Measurements from ENCODE around the gene EEIG1. TPM values are rescaled to one million over a fixed set of nuclear protein-coding genes. Genes with fewer than 3 reads are reported as not detected.

The EEIG1 gene
- total and polyA plus RNA-seq, 9 donors: 5.1 to 23.5 (median 16.0) TPM

DNA sequence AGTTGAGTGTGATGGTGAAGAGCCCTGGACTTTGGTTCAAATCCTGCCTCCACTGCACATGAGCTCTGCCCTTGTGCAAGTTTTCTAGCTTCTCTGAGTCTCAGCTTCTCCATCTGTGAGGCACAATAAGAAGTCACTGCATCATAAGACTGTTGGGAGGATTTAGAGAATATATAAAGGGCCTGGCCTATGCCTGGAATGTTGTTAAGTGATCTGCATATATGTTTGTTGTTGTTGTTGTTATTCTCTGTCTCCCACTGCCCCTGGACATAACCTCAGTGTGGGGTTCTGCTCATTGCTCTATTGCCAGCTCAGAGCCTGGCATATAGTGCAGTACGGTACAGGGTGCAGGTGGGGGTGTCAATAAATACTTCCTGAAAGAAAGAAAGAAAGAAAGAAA, 40.3 kb upstream of the EEIG1 start:
- WGBS (ENCODE audit: insufficient coverage): 63% methylated on average over 1 of the region's 1 CpG
- Histone ChIP-seq H3K9me3 (replicated peaks; ENCODE audit: control insufficient read depth, low read depth, low read length) (no peaks in the 10 kb centered on the region), H3K36me3 (ENCODE audit: control insufficient read depth, insufficient read depth, low read length) (no peaks in the 10 kb centered on the region), H3K27ac (ENCODE audit: low read length) (no peak overlapping the region), H3K4me1 (ENCODE audit: control insufficient read depth, insufficient read depth, low read length) (no peaks in the 10 kb centered on the region), H3K27me3 (ENCODE audit: control insufficient read depth, insufficient read depth, low read length) (no peaks in the 10 kb centered on the region), H3K4me3 (ENCODE audit: low read length) (no peak overlapping the region)
- DNase-seq: no peak

DNA sequence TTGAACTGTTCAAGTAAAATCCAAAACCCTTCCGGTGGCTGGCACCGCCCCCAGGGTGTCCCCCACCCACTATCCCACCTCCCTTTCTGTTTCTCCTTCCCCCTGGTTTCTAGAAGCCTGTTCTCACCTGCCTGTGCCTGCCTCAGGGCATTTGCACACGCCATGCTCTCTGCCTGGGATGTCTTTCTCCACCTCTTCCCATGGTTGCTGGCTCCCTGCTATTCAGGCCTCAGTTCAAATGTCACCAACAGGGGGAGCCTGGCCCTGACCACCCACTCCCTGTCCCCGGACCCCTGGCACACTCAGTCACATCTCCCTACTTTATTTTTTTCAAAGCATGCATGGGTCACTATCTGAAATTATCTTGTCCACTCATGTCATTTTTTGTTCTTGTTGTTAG, 39.9 kb upstream of the EEIG1 start:
- Histone ChIP-seq H3K4me1 (ENCODE audit: control insufficient read depth, insufficient read depth, low read length) (no peaks in the 10 kb centered on the region), H3K27ac (ENCODE audit: low read length) (no peak overlapping the region), H3K4me3 (ENCODE audit: low read length) (no peak overlapping the region), H3K9me3 (replicated peaks; ENCODE audit: control insufficient read depth, low read depth, low read length) (no peaks in the 10 kb centered on the region), H3K27me3 (ENCODE audit: control insufficient read depth, insufficient read depth, low read length) (no peaks in the 10 kb centered on the region), H3K36me3 (ENCODE audit: control insufficient read depth, insufficient read depth, low read length) (no peaks in the 10 kb centered on the region)
- no peak for DNase-seq
- WGBS (ENCODE audit: insufficient coverage): 91% methylated on average over 3 of the region's 4 CpGs

DNA sequence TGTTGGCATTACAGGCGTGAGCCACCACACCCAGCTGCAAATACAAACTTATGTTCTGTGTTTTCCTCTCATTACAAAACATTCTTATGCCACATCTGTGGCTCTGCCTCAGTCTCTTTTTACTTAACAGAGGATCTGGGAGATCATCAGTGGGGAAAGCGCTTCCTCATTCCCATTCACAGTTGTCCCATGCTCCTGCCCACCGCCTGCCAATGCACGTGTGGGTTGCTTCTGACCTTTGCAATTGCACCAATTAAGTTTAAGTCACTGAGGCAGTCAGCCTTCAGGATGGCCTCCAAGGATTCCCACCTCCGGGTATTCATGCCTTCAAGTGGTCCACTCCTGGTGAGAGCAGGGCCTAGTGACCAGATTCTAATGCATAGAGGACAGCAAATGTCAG, 34.9 kb upstream of the EEIG1 start:
- Histone ChIP-seq H3K36me3 (ENCODE audit: control insufficient read depth, insufficient read depth, low read length) (no peaks in the 10 kb centered on the region), H3K27me3 (ENCODE audit: control insufficient read depth, insufficient read depth, low read length) (no peaks in the 10 kb centered on the region)

DNA sequence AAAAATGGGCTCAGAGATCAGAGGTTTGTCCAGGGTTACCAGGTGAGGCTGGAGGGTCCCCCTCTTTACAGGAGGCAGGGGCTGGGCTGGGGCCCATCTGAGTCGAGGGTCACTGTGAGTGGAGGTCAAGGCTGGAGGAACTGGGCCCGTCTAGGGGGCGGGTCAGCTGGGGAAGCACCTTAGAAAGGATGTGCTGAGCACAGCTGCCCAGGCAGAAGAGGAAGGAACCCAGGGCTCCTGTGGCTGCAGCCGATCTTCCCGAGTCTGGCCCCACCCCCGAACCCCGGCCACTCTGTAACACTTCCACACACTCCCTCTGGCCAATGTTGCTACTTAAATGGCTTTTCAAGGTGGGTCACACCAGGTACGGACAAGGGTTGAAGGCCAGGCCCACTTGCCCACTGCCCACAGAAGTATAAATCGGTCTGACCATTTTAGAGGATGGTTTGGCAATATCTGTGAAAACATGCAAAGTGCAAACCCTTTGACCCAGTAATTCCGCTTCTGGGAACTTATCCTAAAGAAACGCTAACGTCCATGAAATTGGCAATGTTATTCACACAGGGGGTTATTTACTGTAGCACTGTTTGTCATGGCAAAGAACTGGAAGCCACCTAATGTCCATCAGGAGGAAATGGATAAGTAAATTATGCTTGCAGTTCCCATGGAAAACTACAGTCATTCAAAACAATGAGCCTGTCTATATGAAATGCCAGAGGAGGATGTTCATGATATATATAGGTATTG, 30.5 kb upstream of the EEIG1 start:
- Histone ChIP-seq H3K4me1 (ENCODE audit: control insufficient read depth, insufficient read depth, low read length) (peaks cover 10% of the 10 kb centered on the region), H3K36me3 (ENCODE audit: control insufficient read depth, insufficient read depth, low read length) (no peaks in the 10 kb centered on the region), H3K9me3 (replicated peaks; ENCODE audit: control insufficient read depth, low read depth, low read length) (peaks cover 3% of the 10 kb centered on the region), H3K4me3 (ENCODE audit: low read length) (no peak overlapping the region), H3K27ac (ENCODE audit: low read length) (peak overlapping the region; percentile 71), H3K27me3 (ENCODE audit: control insufficient read depth, insufficient read depth, low read length) (no peaks in the 10 kb centered on the region)
- 37% methylated on average over 8 of the region's 12 CpGs for WGBS (ENCODE audit: insufficient coverage)
- peak; percentile 47 for DNase-seq

More for the DNA sequence above, 34.9 kb upstream of the EEIG1 start:
- 71% methylated on average over 5 of the region's 5 CpGs for WGBS (ENCODE audit: insufficient coverage)
- H3K4me3 ChIP-seq (ENCODE audit: low read length): no peak overlapping the region
- DNase-seq: no peak
- H3K4me1 ChIP-seq (ENCODE audit: control insufficient read depth, insufficient read depth, low read length): peaks cover 3% of the 10 kb centered on the region
- no peak overlapping the region for H3K27ac ChIP-seq (ENCODE audit: low read length)
- no peaks in the 10 kb centered on the region for H3K9me3 ChIP-seq (replicated peaks; ENCODE audit: control insufficient read depth, low read depth, low read length)

DNA sequence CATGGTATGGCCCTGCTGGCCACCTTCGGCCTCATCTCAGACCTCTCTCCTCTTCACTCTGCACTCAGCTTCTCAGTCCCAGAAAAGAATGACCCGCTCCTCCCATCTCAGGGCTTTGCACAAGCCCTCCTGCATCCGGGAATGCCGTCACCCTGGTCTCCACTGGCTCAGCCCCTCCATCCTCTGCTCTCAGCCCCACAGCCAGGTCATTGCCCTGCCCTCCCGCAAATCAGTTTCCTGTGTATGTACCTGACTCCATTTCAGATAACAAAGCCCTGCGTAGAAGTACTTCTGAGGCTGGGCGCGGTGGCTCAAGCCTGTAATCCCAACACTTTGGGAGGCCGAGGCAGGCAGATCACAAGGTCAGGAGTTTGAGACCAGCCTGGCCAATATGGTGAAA, 28.9 kb upstream of the EEIG1 start:
- no peaks in the 10 kb centered on the region for H3K27me3 ChIP-seq (ENCODE audit: control insufficient read depth, insufficient read depth, low read length)
- WGBS (ENCODE audit: insufficient coverage): 88% methylated on average over 8 of the region's 9 CpGs
- DNase-seq: no peak
- no peak overlapping the region for H3K27ac ChIP-seq (ENCODE audit: low read length)
- no peak overlapping the region for H3K4me3 ChIP-seq (ENCODE audit: low read length)
- peaks cover 13% of the 10 kb centered on the region for H3K4me1 ChIP-seq (ENCODE audit: control insufficient read depth, insufficient read depth, low read length)
- peaks cover 3% of the 10 kb centered on the region for H3K9me3 ChIP-seq (replicated peaks; ENCODE audit: control insufficient read depth, low read depth, low read length)
- no peaks in the 10 kb centered on the region for H3K36me3 ChIP-seq (ENCODE audit: control insufficient read depth, insufficient read depth, low read length)

DNA sequence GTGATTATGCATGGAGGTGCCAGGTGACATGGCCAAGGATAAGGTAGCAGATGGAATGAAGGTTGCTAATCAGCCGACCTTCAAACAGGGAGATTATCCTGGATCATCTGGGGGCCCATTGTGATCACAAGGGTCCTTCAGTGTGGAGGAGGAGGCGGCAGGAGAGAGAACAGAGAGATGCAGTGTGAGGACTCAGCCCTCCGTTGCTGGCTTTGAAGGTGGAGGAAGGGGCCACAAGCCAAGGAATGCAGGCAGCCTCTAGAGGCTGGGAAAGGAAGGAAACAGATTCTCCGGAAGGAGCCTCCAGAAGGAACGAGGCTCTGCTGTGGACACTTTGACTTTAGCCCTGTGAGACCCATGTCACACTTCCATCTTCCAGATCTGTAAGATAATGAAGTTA, 27.4 kb upstream of the EEIG1 start:
- 80% methylated on average over 2 of the region's 5 CpGs for WGBS (ENCODE audit: insufficient coverage)
- Histone ChIP-seq H3K4me3 (ENCODE audit: low read length) (no peak overlapping the region), H3K9me3 (replicated peaks; ENCODE audit: control insufficient read depth, low read depth, low read length) (peaks cover 3% of the 10 kb centered on the region), H3K27ac (ENCODE audit: low read length) (no peak overlapping the region), H3K27me3 (ENCODE audit: control insufficient read depth, insufficient read depth, low read length) (no peaks in the 10 kb centered on the region), H3K4me1 (ENCODE audit: control insufficient read depth, insufficient read depth, low read length) (peaks cover 22% of the 10 kb centered on the region), H3K36me3 (ENCODE audit: control insufficient read depth, insufficient read depth, low read length) (no peaks in the 10 kb centered on the region)
- DNase-seq: no peak

DNA sequence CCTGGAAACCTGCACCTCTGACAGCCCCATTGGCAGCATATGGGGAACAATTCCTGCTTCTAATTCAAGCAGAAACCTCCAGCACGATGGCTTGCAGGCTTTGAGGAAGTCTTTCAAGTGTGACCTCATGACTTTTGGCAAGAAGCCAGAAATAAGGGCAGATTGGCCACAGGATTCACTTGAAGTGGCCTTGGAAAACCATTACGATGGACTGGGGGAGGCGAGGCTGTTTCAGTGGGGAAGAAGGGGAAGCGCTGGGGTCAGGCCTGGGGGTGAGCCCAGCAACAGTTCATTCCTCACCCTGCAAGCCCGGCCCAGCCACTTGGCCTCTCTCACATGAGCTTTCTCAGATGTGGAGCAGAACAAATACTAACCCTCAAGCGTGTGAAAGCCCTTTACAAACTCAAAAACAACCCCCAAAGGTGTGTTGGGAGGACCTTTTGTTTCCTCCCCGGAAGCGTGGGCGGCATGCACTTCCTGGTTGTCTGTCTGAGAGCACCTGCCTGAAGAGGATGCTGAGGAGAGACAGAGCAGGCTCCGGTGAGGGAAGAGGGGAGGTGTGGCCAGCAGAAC, 26.9 kb upstream of the EEIG1 start:
- H3K9me3 ChIP-seq (replicated peaks; ENCODE audit: control insufficient read depth, low read depth, low read length): peaks cover 3% of the 10 kb centered on the region
- 36% methylated on average over 5 of the region's 10 CpGs for WGBS (ENCODE audit: insufficient coverage)
- no peak overlapping the region for H3K4me3 ChIP-seq (ENCODE audit: low read length)
- DNase-seq: peak; percentile 88
- no peaks in the 10 kb centered on the region for H3K36me3 ChIP-seq (ENCODE audit: control insufficient read depth, insufficient read depth, low read length)
- H3K27ac ChIP-seq (ENCODE audit: low read length): peak overlapping the region; percentile 18
- H3K4me1 ChIP-seq (ENCODE audit: control insufficient read depth, insufficient read depth, low read length): peaks cover 22% of the 10 kb centered on the region
- no peaks in the 10 kb centered on the region for H3K27me3 ChIP-seq (ENCODE audit: control insufficient read depth, insufficient read depth, low read length)

DNA sequence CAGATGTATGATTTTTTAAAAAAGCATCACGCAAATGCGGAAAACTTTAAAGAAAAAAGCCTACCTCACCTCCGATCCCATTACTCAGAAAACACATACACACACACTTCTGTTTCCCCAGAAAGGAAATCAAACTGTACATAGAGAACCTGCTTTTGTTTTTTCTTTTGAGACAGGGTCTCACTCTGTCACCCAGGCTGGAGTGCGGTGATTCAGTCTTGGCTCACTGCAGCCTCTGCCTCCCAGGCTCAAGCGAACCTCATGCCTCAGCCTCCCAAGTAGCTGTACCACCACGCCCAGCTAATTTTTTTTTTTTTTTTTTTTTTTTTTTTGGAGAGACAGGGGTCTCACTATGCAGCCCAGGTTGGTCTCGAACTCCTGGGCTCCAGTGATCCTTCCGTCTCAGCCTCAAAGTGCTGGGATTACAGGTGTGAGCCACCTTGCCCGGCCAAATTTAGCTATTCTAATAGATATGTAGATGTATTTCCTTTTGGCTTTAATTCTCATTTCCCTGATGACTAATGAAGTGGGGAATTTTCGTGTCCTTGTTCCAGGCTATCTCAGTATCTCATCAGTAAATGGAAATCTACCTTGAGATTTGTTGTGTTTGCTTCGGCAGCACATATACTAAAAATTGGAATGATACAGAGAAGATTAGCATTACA, 25.7 kb upstream of the EEIG1 start:
- Histone ChIP-seq H3K4me3 (ENCODE audit: low read length) (no peak overlapping the region), H3K4me1 (ENCODE audit: control insufficient read depth, insufficient read depth, low read length) (peaks cover 20% of the 10 kb centered on the region), H3K36me3 (ENCODE audit: control insufficient read depth, insufficient read depth, low read length) (no peaks in the 10 kb centered on the region), H3K27me3 (ENCODE audit: control insufficient read depth, insufficient read depth, low read length) (no peaks in the 10 kb centered on the region), H3K9me3 (replicated peaks; ENCODE audit: control insufficient read depth, low read depth, low read length) (peaks cover 3% of the 10 kb centered on the region), H3K27ac (ENCODE audit: low read length) (peak overlapping the region; percentile 20)
- WGBS (ENCODE audit: insufficient coverage): 46% methylated on average over 2 of the region's 11 CpGs
- DNase-seq: no peak

DNA sequence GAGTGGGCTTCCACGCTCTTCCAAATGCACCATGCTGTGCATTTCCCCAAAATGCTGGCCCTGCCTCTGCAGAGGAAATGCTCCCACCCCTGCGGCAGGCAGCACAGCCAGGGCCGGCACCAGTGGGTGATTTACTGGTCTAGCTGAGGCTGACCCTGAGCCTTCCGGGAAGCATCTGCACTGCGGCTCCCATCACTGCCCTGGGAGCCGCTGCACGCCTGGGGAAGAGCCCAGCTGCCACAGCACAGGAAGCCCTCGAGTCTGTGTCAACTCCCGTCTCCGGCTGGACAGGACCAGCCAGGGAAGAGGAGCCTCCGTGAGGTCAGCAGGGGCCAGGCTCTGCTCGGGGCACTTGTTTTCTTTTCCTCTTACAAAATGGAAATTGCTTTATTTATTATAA, 25.1 kb upstream of the EEIG1 start:
- DNase-seq: peak; percentile 72

DNA sequence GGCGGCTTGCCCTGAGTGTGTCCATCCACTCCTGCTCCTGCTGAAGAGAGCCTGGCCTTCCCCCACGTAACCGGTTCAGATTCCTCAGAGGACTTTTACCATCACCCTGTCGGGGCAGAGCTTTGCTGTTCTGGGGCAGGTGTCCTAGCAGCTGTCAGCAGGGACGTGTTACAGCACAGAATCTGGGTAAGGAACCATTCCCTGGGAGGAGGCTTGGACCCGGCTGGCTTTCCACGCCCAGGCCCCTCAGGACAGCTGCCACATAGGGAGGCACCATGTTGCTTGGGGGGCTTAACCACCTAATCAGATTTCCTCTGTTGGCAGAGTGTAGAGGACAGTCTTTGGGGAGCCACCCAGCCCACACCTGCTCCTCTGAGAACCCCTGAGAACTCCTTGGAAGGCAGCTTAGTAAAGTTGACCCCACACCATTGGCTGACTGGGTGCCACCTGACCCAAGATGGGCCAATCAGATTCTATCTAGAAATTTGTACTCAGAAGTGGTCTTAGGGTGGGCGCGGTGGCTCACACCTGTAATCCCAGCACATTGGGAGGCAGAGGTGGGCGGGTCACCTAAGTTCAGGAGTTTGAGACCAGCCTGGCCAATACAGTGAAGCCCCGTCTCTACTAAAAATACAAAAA, 23.3 kb upstream of the EEIG1 start:
- H3K27me3 ChIP-seq (ENCODE audit: control insufficient read depth, insufficient read depth, low read length): no peaks in the 10 kb centered on the region
- H3K4me1 ChIP-seq (ENCODE audit: control insufficient read depth, insufficient read depth, low read length): peaks cover 24% of the 10 kb centered on the region
- H3K36me3 ChIP-seq (ENCODE audit: control insufficient read depth, insufficient read depth, low read length): no peaks in the 10 kb centered on the region
- WGBS (ENCODE audit: insufficient coverage): 96% methylated on average over 5 of the region's 11 CpGs
- H3K4me3 ChIP-seq (ENCODE audit: low read length): no peak overlapping the region
- peak overlapping the region; percentile 42 for H3K27ac ChIP-seq (ENCODE audit: low read length)
- peak; percentile 58 for DNase-seq
- H3K9me3 ChIP-seq (replicated peaks; ENCODE audit: control insufficient read depth, low read depth, low read length): peaks cover 7% of the 10 kb centered on the region

More for the DNA sequence above, 25.1 kb upstream of the EEIG1 start:
- WGBS (ENCODE audit: insufficient coverage): 17% methylated on average over 10 of the region's 12 CpGs
- H3K27ac ChIP-seq (ENCODE audit: low read length): no peak overlapping the region
- no peaks in the 10 kb centered on the region for H3K27me3 ChIP-seq (ENCODE audit: control insufficient read depth, insufficient read depth, low read length)
- H3K9me3 ChIP-seq (replicated peaks; ENCODE audit: control insufficient read depth, low read depth, low read length): peaks cover 3% of the 10 kb centered on the region
- H3K4me3 ChIP-seq (ENCODE audit: low read length): no peak overlapping the region
- peaks cover 24% of the 10 kb centered on the region for H3K4me1 ChIP-seq (ENCODE audit: control insufficient read depth, insufficient read depth, low read length)
- H3K36me3 ChIP-seq (ENCODE audit: control insufficient read depth, insufficient read depth, low read length): no peaks in the 10 kb centered on the region
